ENCODE data around the gene PAFAH2. TPM values are rescaled to one million over a fixed set of nuclear protein-coding genes. Genes with fewer than 3 reads are reported as not detected.

PAFAH2 gene
- total RNA-seq, 2 donors from 2014 or later, result 11.6 to 13.3 TPM

- Histone ChIP-seq H3K4me3 (ENCODE audit: low read length) (no peak overlapping the region), H3K27ac (ENCODE audit: low read depth, low read length) (no peak overlapping the region), H3K9me3 (ENCODE audit: control insufficient read depth, low read length) (no peaks in the 10 kb centered on the region), H3K27me3 (ENCODE audit: control insufficient read depth, insufficient read depth, low read length, poor library complexity, severe bottlenecking) (no peaks in the 10 kb centered on the region), H3K36me3 (ENCODE audit: control insufficient read depth, insufficient read depth, low read length) (no peaks in the 10 kb centered on the region), H3K4me1 (ENCODE audit: control insufficient read depth, insufficient read depth, low read length) (no peaks in the 10 kb centered on the region), H3K9ac (ENCODE audit: extremely low read depth, low read length, poor library complexity, severe bottlenecking) (no peak overlapping the region)
- Mint-ChIP-seq H3K27ac (no peak overlapping the region), H3K36me3 (ENCODE audit: low read depth) (no peaks in the 10 kb centered on the region), H3K27me3 (ENCODE audit: insufficient read depth) (peaks cover 2% of the 10 kb centered on the region), H3K9me3 (no peaks in the 10 kb centered on the region), H3K4me3 (no peak overlapping the region), H3K4me1 (peaks cover 13% of the 10 kb centered on the region)
- WGBS, 2 experiments (ENCODE audit: insufficient coverage in 1 of 2, insufficient read length in 1 of 2), result 89 to 100% methylated on average over 2 of the region's 2 CpGs
- no peak for DNase-seq
- TF ChIP-seq, protein P1, sequence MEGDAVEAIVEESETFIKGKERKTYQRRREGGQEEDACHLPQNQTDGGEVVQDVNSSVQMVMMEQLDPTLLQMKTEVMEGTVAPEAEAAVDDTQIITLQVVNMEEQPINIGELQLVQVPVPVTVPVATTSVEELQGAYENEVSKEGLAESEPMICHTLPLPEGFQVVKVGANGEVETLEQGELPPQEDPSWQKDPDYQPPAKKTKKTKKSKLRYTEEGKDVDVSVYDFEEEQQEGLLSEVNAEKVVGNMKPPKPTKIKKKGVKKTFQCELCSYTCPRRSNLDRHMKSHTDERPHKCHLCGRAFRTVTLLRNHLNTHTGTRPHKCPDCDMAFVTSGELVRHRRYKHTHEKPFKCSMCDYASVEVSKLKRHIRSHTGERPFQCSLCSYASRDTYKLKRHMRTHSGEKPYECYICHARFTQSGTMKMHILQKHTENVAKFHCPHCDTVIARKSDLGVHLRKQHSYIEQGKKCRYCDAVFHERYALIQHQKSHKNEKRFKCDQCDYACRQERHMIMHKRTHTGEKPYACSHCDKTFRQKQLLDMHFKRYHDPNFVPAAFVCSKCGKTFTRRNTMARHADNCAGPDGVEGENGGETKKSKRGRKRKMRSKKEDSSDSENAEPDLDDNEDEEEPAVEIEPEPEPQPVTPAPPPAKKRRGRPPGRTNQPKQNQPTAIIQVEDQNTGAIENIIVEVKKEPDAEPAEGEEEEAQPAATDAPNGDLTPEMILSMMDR (conservative IDR thresholded peaks at IDR 0.05), result no peak
Observed at GRCh38 chr1:26015358-26015757, 17.5 kb upstream of the PAFAH2 start.

DNA sequence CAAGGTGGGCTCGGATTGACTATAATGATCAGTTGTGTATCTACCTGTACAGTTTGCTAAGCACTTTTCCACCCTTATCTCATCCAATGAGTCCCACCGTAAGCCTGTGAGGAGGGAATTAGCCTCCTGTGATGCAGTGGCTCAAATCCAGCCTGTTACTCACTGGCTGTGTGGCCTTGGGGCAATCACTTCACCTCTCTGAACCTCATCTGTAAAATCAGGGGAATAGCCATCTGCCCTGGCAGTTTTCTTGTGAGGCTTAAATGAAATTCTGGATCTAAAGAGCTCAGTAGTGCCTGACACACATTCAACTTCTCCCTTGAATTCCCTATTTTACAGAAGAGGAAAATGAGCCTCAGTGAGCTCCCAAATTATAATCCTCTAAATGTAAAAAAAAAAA lies 16.3 kb upstream of the PAFAH2 start:
- H3K27me3 ChIP-seq (ENCODE audit: control insufficient read depth, insufficient read depth, low read length, poor library complexity, severe bottlenecking), result no peaks in the 10 kb centered on the region
- no peak overlapping the region for H3K9ac ChIP-seq (ENCODE audit: extremely low read depth, low read length, poor library complexity, severe bottlenecking)
- H3K9me3 ChIP-seq (ENCODE audit: control insufficient read depth, low read length), result no peaks in the 10 kb centered on the region
- no peak overlapping the region for H3K4me3 Mint-ChIP-seq
- peaks cover 12% of the 10 kb centered on the region for H3K4me1 Mint-ChIP-seq
- no peak overlapping the region for H3K27ac ChIP-seq (ENCODE audit: low read depth, low read length)
- 94 to 100% methylated on average over 1 to 2 of the region's 2 CpGs for WGBS, 2 experiments (ENCODE audit: insufficient coverage in 1 of 2, insufficient read length in 1 of 2)
- DNase-seq, result no peak
- H3K9me3 Mint-ChIP-seq, result no peaks in the 10 kb centered on the region
- H3K27ac Mint-ChIP-seq, result no peak overlapping the region
- no peaks in the 10 kb centered on the region for H3K4me1 ChIP-seq (ENCODE audit: control insufficient read depth, insufficient read depth, low read length)
- no peaks in the 10 kb centered on the region for H3K36me3 ChIP-seq (ENCODE audit: control insufficient read depth, insufficient read depth, low read length)
- TF ChIP-seq, protein P1 (conservative IDR thresholded peaks at IDR 0.05), result no peak
- no peaks in the 10 kb centered on the region for H3K36me3 Mint-ChIP-seq (ENCODE audit: low read depth)
- no peaks in the 10 kb centered on the region for H3K27me3 Mint-ChIP-seq (ENCODE audit: insufficient read depth)
- H3K4me3 ChIP-seq (ENCODE audit: low read length), result no peak overlapping the region

DNA sequence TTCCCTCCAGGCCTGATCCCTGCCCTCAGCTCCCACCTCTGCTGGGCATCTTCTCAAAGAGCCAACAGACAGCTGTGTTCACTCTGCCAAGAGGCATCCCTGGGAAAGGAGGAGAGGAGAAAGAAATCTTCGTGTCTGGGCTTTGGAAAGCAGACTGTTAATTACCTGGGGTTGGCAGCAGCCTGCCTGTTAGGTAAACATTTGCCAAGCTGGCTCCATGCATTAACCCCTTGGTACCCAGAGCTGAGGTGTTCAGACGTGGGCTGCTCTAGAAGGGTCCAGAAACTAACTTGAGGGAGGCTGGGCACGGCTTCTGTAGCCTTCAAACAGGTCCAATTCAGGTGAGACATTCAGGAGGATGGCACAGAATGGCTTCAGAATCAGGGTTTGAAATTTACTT lies 15.0 kb upstream of the PAFAH2 start:
- no peak overlapping the region for H3K27ac ChIP-seq (ENCODE audit: low read depth, low read length)
- no peaks in the 10 kb centered on the region for H3K36me3 Mint-ChIP-seq (ENCODE audit: low read depth)
- H3K9ac ChIP-seq (ENCODE audit: extremely low read depth, low read length, poor library complexity, severe bottlenecking), result no peak overlapping the region
- 66 to 72% methylated on average over 2 to 3 of the region's 3 CpGs for WGBS, 2 experiments (ENCODE audit: insufficient coverage in 1 of 2, insufficient read length in 1 of 2)
- peaks cover 7% of the 10 kb centered on the region for H3K4me1 Mint-ChIP-seq
- no peak overlapping the region for H3K27ac Mint-ChIP-seq
- H3K36me3 ChIP-seq (ENCODE audit: control insufficient read depth, insufficient read depth, low read length), result no peaks in the 10 kb centered on the region
- TF ChIP-seq, protein P1 (conservative IDR thresholded peaks at IDR 0.05), result no peak
- H3K4me1 ChIP-seq (ENCODE audit: control insufficient read depth, insufficient read depth, low read length), result no peaks in the 10 kb centered on the region
- no peaks in the 10 kb centered on the region for H3K27me3 ChIP-seq (ENCODE audit: control insufficient read depth, insufficient read depth, low read length, poor library complexity, severe bottlenecking)
- no peaks in the 10 kb centered on the region for H3K9me3 ChIP-seq (ENCODE audit: control insufficient read depth, low read length)
- no peak overlapping the region for H3K4me3 Mint-ChIP-seq
- no peaks in the 10 kb centered on the region for H3K9me3 Mint-ChIP-seq
- no peak for DNase-seq
- no peaks in the 10 kb centered on the region for H3K27me3 Mint-ChIP-seq (ENCODE audit: insufficient read depth)
- no peak overlapping the region for H3K4me3 ChIP-seq (ENCODE audit: low read length)

All from endodermal cell (in vitro differentiated cells).